Measurements from ENCODE around the gene KPNA2. TPM values are rescaled to one million over a fixed set of nuclear protein-coding genes. Genes with fewer than 3 reads are reported as not detected.
"Not testable (repeated sequence)": the region's sequence is repeated elsewhere in the genome, so short reads cannot be mapped to it uniquely, and the experiment has no call there.

The KPNA2 gene
- total and polyA plus RNA-seq, 5 donors from 2014 or later: 29.4 to 99.3 (median 31.7) TPM

- H3K9me3 Mint-ChIP-seq; H3K36me3 Mint-ChIP-seq; H3K27me3 ChIP-seq (ENCODE audit: control insufficient read depth, insufficient read depth, low read length); H3K4me3 ChIP-seq (ENCODE audit: low read depth, low read length); H3K9me3 ChIP-seq (ENCODE audit: control insufficient read depth in 2 of 2, low read length in 2 of 2); H3K4me3 Mint-ChIP-seq; H3K4me1 Mint-ChIP-seq; ATAC-seq (ENCODE audit: low read depth in 2 of 2); H3K27me3 Mint-ChIP-seq; DNase-seq; H3K27ac ChIP-seq (ENCODE audit: insufficient read depth, low read length, poor library complexity, severe bottlenecking); H3K36me3 ChIP-seq (ENCODE audit: control insufficient read depth, insufficient read depth, low read length); H3K4me1 ChIP-seq (ENCODE audit: control insufficient read depth, insufficient read depth, low read length, poor library complexity, severe bottlenecking); H3K27ac Mint-ChIP-seq: not testable (repeated sequence)
These were observed 33.0 kb downstream of the KPNA2 start for GRCh38 chr17:68068512-68068911.

GRCh38 chr17:68070582-68071444 is 35.3 kb downstream of the KPNA2 start:
- not testable (repeated sequence) for DNase-seq; ATAC-seq (ENCODE audit: low read depth in 2 of 2); H3K9me3 Mint-ChIP-seq

GRCh38 chr17:68074279-68074678 is 38.7 kb downstream of the KPNA2 start:
- Histone ChIP-seq H3K27ac (ENCODE audit: insufficient read depth, low read length, poor library complexity, severe bottlenecking) (no peak overlapping the region), H3K4me3 (ENCODE audit: low read depth, low read length) (no peak overlapping the region), H3K4me1 (ENCODE audit: control insufficient read depth, insufficient read depth, low read length, poor library complexity, severe bottlenecking) (no peaks in the 10 kb centered on the region), H3K9me3 (ENCODE audit: control insufficient read depth in 2 of 2, low read length in 2 of 2) (no peaks in the 10 kb centered on the region), H3K36me3 (ENCODE audit: control insufficient read depth, insufficient read depth, low read length) (no peaks in the 10 kb centered on the region), H3K27me3 (ENCODE audit: control insufficient read depth, insufficient read depth, low read length) (no peaks in the 10 kb centered on the region)
- Mint-ChIP-seq H3K27ac (no peak overlapping the region), H3K4me1 (no peaks in the 10 kb centered on the region), H3K36me3 (no peaks in the 10 kb centered on the region), H3K4me3 (no peak overlapping the region), H3K9me3 (no peaks in the 10 kb centered on the region), H3K27me3 (peaks cover 10% of the 10 kb centered on the region)
- DNase-seq: no peak
- ATAC-seq (ENCODE audit: low read depth in 2 of 2): no peak

More at GRCh38 chr17:68070582-68071444, 35.3 kb downstream of the KPNA2 start:
- H3K4me1 ChIP-seq (ENCODE audit: control insufficient read depth, insufficient read depth, low read length, poor library complexity, severe bottlenecking); H3K27ac ChIP-seq (ENCODE audit: insufficient read depth, low read length, poor library complexity, severe bottlenecking); H3K27me3 ChIP-seq (ENCODE audit: control insufficient read depth, insufficient read depth, low read length); H3K4me1 Mint-ChIP-seq; H3K36me3 ChIP-seq (ENCODE audit: control insufficient read depth, insufficient read depth, low read length); H3K4me3 ChIP-seq (ENCODE audit: low read depth, low read length); H3K4me3 Mint-ChIP-seq; H3K27me3 Mint-ChIP-seq; H3K27ac Mint-ChIP-seq; H3K9me3 ChIP-seq (ENCODE audit: control insufficient read depth in 2 of 2, low read length in 2 of 2); H3K36me3 Mint-ChIP-seq: not testable (repeated sequence)

GRCh38 chr17:68075953-68076607 is 40.5 kb downstream of the KPNA2 start:
- not testable (repeated sequence) for H3K4me3 Mint-ChIP-seq

GRCh38 chr17:68077498-68077897 is 42.0 kb downstream of the KPNA2 start:
- H3K4me3 Mint-ChIP-seq; H3K27ac Mint-ChIP-seq; H3K36me3 ChIP-seq (ENCODE audit: control insufficient read depth, insufficient read depth, low read length); ATAC-seq (ENCODE audit: low read depth in 2 of 2); H3K9me3 ChIP-seq (ENCODE audit: control insufficient read depth in 2 of 2, low read length in 2 of 2); H3K4me1 ChIP-seq (ENCODE audit: control insufficient read depth, insufficient read depth, low read length, poor library complexity, severe bottlenecking); H3K4me1 Mint-ChIP-seq; H3K9me3 Mint-ChIP-seq; H3K27ac ChIP-seq (ENCODE audit: insufficient read depth, low read length, poor library complexity, severe bottlenecking); H3K27me3 ChIP-seq (ENCODE audit: control insufficient read depth, insufficient read depth, low read length); H3K36me3 Mint-ChIP-seq; DNase-seq; H3K4me3 ChIP-seq (ENCODE audit: low read depth, low read length); H3K27me3 Mint-ChIP-seq: not testable (repeated sequence)

More at GRCh38 chr17:68075953-68076607, 40.5 kb downstream of the KPNA2 start:
- H3K27me3 ChIP-seq (ENCODE audit: control insufficient read depth, insufficient read depth, low read length); H3K27ac Mint-ChIP-seq; H3K9me3 Mint-ChIP-seq; H3K27ac ChIP-seq (ENCODE audit: insufficient read depth, low read length, poor library complexity, severe bottlenecking); DNase-seq; H3K4me1 Mint-ChIP-seq; H3K36me3 ChIP-seq (ENCODE audit: control insufficient read depth, insufficient read depth, low read length); H3K9me3 ChIP-seq (ENCODE audit: control insufficient read depth in 2 of 2, low read length in 2 of 2); H3K4me3 ChIP-seq (ENCODE audit: low read depth, low read length); H3K4me1 ChIP-seq (ENCODE audit: control insufficient read depth, insufficient read depth, low read length, poor library complexity, severe bottlenecking); ATAC-seq (ENCODE audit: low read depth in 2 of 2); H3K36me3 Mint-ChIP-seq; H3K27me3 Mint-ChIP-seq: not testable (repeated sequence)

GRCh38 chr17:68080411-68081150 is 45.0 kb downstream of the KPNA2 start:
- no peaks in the 10 kb centered on the region for H3K27me3 ChIP-seq (ENCODE audit: control insufficient read depth, insufficient read depth, low read length)
- H3K4me3 ChIP-seq (ENCODE audit: low read depth, low read length): no peak overlapping the region
- Mint-ChIP-seq H3K27me3 (peaks cover 10% of the 10 kb centered on the region), H3K4me3 (no peak overlapping the region), H3K36me3 (no peaks in the 10 kb centered on the region), H3K9me3 (peaks cover 0 to 4% (median 0%) of the 10 kb centered on the region in 7 donors), H3K4me1 (peaks cover 0 to 6% (median 3%) of the 10 kb centered on the region in 4 donors), H3K27ac (no peak overlapping the region)
- H3K4me1 ChIP-seq (ENCODE audit: control insufficient read depth, insufficient read depth, low read length, poor library complexity, severe bottlenecking): peaks cover 3% of the 10 kb centered on the region
- DNase-seq: no peak
- H3K36me3 ChIP-seq (ENCODE audit: control insufficient read depth, insufficient read depth, low read length): no peaks in the 10 kb centered on the region
- no peak overlapping the region for H3K27ac ChIP-seq (ENCODE audit: insufficient read depth, low read length, poor library complexity, severe bottlenecking)
- no peak for ATAC-seq (ENCODE audit: low read depth in 2 of 2)
- no peaks in the 10 kb centered on the region for H3K9me3 ChIP-seq (ENCODE audit: control insufficient read depth in 2 of 2, low read length in 2 of 2)

- H3K9me3 Mint-ChIP-seq; H3K36me3 Mint-ChIP-seq; ATAC-seq (ENCODE audit: low read depth in 2 of 2); H3K27me3 Mint-ChIP-seq; DNase-seq; H3K27me3 ChIP-seq (ENCODE audit: control insufficient read depth, insufficient read depth, low read length); H3K36me3 ChIP-seq (ENCODE audit: control insufficient read depth, insufficient read depth, low read length); H3K4me3 Mint-ChIP-seq; H3K4me3 ChIP-seq (ENCODE audit: low read depth, low read length); H3K27ac Mint-ChIP-seq; H3K9me3 ChIP-seq (ENCODE audit: control insufficient read depth in 2 of 2, low read length in 2 of 2); H3K27ac ChIP-seq (ENCODE audit: insufficient read depth, low read length, poor library complexity, severe bottlenecking): not testable (repeated sequence)
- H3K4me1 Mint-ChIP-seq: peaks cover 5 to 16% (median 9%) of the 10 kb centered on the region in 4 donors
- H3K4me1 ChIP-seq (ENCODE audit: control insufficient read depth, insufficient read depth, low read length, poor library complexity, severe bottlenecking): peaks cover 13% of the 10 kb centered on the region
These were observed 46.0 kb downstream of the KPNA2 start for GRCh38 chr17:68081305-68082265.
